Skeletal muscle satellite cell (primary cell): ENCODE measurements around the gene GLTPD2.
A peak's percentile ranks its signal among the peaks of the same experiment; 100 is the strongest.

Source experiments
- H3K27me3 ChIP-seq: 2 replicates; pipeline ENCODE4 v1.7.0; 2013; ENCODE audit warnings: low read length; ENCODE audit not compliant: control insufficient read depth, insufficient read depth
- H3K36me3 ChIP-seq: 2 replicates; pipeline ENCODE4 v1.7.0; 2013; ENCODE audit warnings: mild to moderate bottlenecking, control low read depth, low read length; ENCODE audit not compliant: insufficient read depth
- H3K4me1 ChIP-seq: 2 replicates; pipeline ENCODE4 v1.7.0; 2013; ENCODE audit warnings: low read length; ENCODE audit not compliant: control insufficient read depth, insufficient read depth
- H3K4me2 ChIP-seq: 2 replicates; pipeline ENCODE4 v1.7.0; 2013; ENCODE audit warnings: mild to moderate bottlenecking, low read length
- H3K4me3 ChIP-seq: 2 replicates; pipeline ENCODE4 v1.7.0; 2013; ENCODE audit warnings: low read length
- H3K9ac ChIP-seq: 2 replicates; pipeline ENCODE4 v1.7.0; 2013; ENCODE audit warnings: mild to moderate bottlenecking, low read depth, low read length, moderate library complexity
- H3K9me3 ChIP-seq: replicated peaks from 2 replicates; pipeline ENCODE4 v1.7.0; 2013; ENCODE audit warnings: mild to moderate bottlenecking, control low read depth, low read length

GLTPD2 gene

DNA sequence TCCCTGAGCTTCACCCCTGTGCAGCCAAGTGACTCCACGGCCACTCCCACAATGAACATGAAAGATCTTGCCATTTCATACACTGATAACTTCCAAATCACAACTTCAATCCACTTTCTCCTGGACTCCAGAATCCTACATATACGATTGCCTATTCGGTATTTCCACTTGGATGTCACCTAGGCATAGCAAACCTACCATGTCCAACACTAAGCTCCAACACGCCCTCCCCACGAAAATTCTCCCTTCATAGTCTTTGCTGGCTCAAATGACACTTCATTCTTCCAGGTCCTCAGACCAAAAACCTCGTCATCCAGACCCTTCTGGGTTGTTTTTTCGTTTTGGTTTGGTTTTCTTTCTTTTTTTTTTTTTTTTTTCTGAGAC lies 1.9 kb downstream of the GLTPD2 start:
- peak overlapping the region; percentile 79 for H3K4me3 ChIP-seq
- peak overlapping the region; percentile 80 for H3K9ac ChIP-seq
- H3K4me2 ChIP-seq = peak overlapping the region; percentile 87
- H3K4me1 ChIP-seq = peaks cover 25% of the 10 kb centered on the region
- no peaks in the 10 kb centered on the region for H3K9me3 ChIP-seq
- H3K27me3 ChIP-seq = peaks cover 6% of the 10 kb centered on the region
- no peaks in the 10 kb centered on the region for H3K36me3 ChIP-seq

DNA sequence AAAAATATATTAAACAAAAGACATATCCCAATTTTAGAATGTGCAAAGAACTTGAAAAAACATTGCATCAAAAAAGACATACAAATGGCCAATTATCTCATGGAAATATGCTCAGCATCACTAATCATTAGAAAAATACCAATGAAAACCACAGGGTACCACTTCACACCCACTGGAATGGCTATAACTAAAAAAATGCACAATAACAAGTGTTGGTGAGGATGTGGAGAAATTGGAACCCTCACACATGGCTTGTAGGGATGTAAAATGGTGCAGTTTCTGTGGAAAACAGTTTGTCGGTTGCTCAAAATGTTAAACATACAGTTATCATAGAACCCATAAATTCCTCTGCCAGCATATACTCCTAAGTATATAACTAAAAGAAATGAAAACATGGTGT lies 6.4 kb downstream of the GLTPD2 start:
- Histone ChIP-seq H3K9me3 (no peaks in the 10 kb centered on the region), H3K9ac (no peak overlapping the region), H3K27me3 (peaks cover 3% of the 10 kb centered on the region), H3K4me2 (no peak overlapping the region), H3K4me3 (no peak overlapping the region), H3K4me1 (peaks cover 8% of the 10 kb centered on the region), H3K36me3 (peaks cover 15% of the 10 kb centered on the region)

DNA sequence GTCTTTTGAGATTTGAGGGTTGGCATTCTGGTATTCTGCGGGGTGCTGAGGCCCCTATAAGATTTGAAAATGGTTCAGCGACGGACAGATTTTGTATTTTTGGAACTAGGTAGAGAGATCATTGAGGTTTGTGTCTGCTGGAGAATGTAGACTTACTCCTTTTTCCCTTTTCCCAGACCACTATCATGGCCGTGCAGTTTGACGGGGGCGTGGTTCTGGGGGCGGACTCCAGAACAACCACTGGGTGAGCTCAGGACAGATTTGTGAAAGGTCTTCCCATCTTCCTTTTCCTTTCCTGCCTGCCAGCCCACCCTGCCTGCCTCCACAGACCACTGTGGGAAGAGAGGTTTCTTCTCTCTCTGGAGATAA lies 7.8 kb downstream of the GLTPD2 start:
- Histone ChIP-seq H3K9me3 (no peaks in the 10 kb centered on the region), H3K36me3 (peaks cover 15% of the 10 kb centered on the region), H3K9ac (peak overlapping the region; percentile 96), H3K4me2 (peak overlapping the region; percentile 80), H3K27me3 (peaks cover 3% of the 10 kb centered on the region), H3K4me1 (peaks cover 5% of the 10 kb centered on the region), H3K4me3 (peak overlapping the region; percentile 96)

- H3K9ac ChIP-seq = no peak overlapping the region
- no peaks in the 10 kb centered on the region for H3K9me3 ChIP-seq
These were observed 11.9 kb downstream of the GLTPD2 start for GRCh38 chr17:4800462-4801196.

DNA sequence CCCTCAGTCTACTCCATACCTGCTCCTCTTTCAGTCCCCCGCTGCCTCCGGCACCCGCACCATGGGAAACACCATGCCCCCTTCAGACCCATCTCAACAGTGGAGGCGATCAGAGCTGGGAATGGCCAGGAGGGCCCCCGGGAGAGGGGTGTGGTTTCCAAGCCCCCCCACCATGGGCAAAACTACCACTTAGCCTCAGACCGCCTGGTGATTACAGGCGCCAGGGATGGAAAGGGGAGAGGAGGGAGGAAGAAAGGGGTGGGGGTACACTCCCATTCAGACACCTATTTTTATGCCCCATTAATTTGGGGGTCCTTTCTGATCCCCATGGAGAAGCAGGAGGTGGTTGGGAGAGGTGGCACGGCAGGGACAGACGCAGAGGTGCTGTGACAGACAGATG lies 13.5 kb downstream of the GLTPD2 start, which contains the start of gene C17orf114:
TSS of gene C17orf114 (minus strand) at position 101 of the 400 bp plus-strand sequence.
- peaks cover 4% of the 10 kb centered on the region for H3K4me1 ChIP-seq
- no peak within 1 kb of the TSS for H3K4me2 ChIP-seq
- H3K9me3 ChIP-seq = no peaks in the 10 kb centered on the region
- H3K4me3 ChIP-seq = no peak within 1 kb of the TSS
- H3K27me3 ChIP-seq = no peaks in the 10 kb centered on the region
- H3K9ac ChIP-seq = no peak within 1 kb of the TSS
- peaks cover 15% of the 10 kb centered on the region for H3K36me3 ChIP-seq

More at GRCh38 chr17:4800462-4801196, 11.9 kb downstream of the GLTPD2 start:
- Histone ChIP-seq H3K27me3 (no peaks in the 10 kb centered on the region), H3K4me3 (no peak overlapping the region), H3K4me1 (peaks cover 5% of the 10 kb centered on the region), H3K36me3 (peaks cover 15% of the 10 kb centered on the region), H3K4me2 (no peak overlapping the region)

GRCh38 chr17:4806456-4806776 lies 17.7 kb downstream of the GLTPD2 start:
- Histone ChIP-seq H3K36me3 (peaks cover 7% of the 10 kb centered on the region), H3K27me3 (no peaks in the 10 kb centered on the region), H3K9ac (peak overlapping the region; percentile 80), H3K4me3 (peak overlapping the region; percentile 80), H3K4me1 (peaks cover 14% of the 10 kb centered on the region), H3K9me3 (no peaks in the 10 kb centered on the region), H3K4me2 (peak overlapping the region; percentile 77)

DNA sequence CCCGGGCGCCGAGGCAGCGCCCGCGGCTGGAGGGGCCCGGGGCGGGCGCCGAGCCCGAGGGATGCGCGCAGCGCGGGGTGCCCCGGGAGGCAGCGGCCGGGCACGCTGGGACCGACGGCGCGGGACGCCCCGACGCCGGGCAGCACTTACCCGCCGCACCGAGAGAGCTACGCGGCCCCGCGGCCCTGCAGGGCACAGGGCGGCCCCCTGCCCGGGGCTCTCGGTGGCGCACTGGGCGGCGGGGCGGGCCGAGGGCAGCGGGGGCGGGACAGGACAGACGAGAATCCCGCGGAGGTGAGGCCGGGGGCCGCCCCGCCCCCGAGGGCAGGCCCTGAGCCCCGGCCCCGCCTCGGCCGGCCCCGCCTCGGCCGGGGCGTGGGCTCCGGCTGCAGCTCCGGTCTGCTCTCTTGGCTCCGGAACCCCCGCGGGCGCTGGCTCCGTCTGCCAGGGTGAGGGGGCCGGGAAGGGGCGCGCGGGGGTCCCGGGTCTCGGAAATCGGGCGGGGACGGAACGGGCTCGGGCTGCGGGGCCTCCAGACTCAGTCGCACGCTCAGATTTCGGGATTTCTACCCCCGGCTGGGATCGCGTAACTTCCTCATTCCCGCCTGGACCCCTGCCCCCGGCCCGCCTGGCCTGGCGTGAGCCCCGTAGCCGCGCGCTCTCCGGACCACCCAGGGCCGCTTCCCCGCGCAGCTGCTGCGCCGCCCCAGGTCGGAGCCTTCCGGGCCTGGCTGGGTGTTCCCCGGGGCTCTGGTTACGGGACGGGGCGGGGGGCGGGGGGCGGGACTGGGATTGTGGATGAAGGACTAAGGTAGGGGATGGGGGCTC lies 18.2 kb downstream of the GLTPD2 start, which contains the start of gene PLD2:
TSS of gene PLD2 (plus strand) at position 376 of the 828 bp plus-strand sequence. CDS start 621 bp downstream, outside the sequence.
- Histone ChIP-seq H3K9ac (peak within 1 kb of the TSS; percentile 80), H3K9me3 (no peaks in the 10 kb centered on the region), H3K27me3 (no peaks in the 10 kb centered on the region), H3K36me3 (peaks cover 7% of the 10 kb centered on the region), H3K4me2 (peak within 1 kb of the TSS; percentile 92), H3K4me1 (peaks cover 14% of the 10 kb centered on the region), H3K4me3 (peak within 1 kb of the TSS; percentile 80)

GRCh38 chr17:4807605-4808377 lies 19.0 kb downstream of the GLTPD2 start:
- H3K9me3 ChIP-seq = no peaks in the 10 kb centered on the region
- peaks cover 7% of the 10 kb centered on the region for H3K36me3 ChIP-seq
- H3K27me3 ChIP-seq = no peaks in the 10 kb centered on the region
- peak overlapping the region; percentile 80 for H3K4me3 ChIP-seq
- peak overlapping the region; percentile 92 for H3K4me2 ChIP-seq
- H3K9ac ChIP-seq = peak overlapping the region; percentile 54
- peaks cover 14% of the 10 kb centered on the region for H3K4me1 ChIP-seq

DNA sequence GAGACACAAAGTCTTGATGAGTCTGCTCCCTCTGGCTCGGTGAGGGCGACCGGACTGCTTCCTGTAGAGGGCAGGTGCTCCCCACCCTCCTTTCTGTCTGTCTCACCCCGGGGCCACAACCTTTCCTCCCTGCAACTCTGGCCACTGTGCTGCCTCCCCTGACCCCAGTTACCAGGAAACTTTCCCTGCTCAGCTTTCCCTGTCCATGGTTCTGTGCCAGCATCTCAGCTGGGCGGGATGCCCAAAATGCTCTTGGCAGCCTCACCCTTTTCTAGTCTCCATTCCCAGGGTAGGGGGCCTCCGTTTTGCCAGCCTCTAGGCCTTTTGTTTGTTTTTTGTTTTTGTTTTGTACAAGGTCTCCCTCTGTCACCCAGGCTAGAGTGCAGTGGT lies 19.6 kb downstream of the GLTPD2 start:
- Histone ChIP-seq H3K27me3 (no peaks in the 10 kb centered on the region), H3K4me3 (peak overlapping the region; percentile 80)

DNA sequence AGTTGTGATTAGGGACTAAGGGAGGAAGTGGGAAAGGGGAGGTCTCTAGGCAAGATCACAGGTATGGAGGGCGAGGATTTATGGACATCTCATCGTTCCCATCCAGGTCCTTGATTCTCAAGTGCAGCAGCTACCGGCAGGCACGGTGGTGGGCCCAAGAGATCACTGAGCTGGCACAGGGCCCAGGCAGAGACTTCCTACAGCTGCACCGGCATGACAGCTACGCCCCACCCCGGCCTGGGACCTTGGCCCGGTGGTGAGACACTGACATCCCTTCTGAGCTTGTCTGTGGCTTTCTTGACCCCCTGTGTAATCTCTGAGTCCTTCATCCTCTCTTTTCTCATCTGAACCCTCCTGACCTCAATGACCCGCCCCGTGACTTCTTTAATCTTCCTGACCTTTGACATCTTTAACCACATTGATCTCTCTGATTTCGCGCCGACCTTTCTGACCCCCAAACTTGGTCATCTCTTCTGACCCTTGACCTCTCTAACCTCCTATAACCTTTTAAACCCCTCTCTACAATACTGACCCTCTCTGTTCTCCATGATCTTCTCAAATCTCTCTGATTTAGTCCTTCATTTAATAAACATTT lies 22.0 kb downstream of the GLTPD2 start:
- H3K36me3 ChIP-seq = peaks cover 17% of the 10 kb centered on the region
- no peak overlapping the region for H3K4me2 ChIP-seq
- H3K4me3 ChIP-seq = no peak overlapping the region
- H3K9ac ChIP-seq = no peak overlapping the region
- H3K9me3 ChIP-seq = no peaks in the 10 kb centered on the region
- peaks cover 14% of the 10 kb centered on the region for H3K4me1 ChIP-seq
- no peaks in the 10 kb centered on the region for H3K27me3 ChIP-seq

More for the DNA sequence above, 19.6 kb downstream of the GLTPD2 start:
- Histone ChIP-seq H3K9ac (no peak overlapping the region), H3K36me3 (peaks cover 7% of the 10 kb centered on the region), H3K4me2 (peak overlapping the region; percentile 92), H3K9me3 (no peaks in the 10 kb centered on the region), H3K4me1 (peaks cover 14% of the 10 kb centered on the region)

- H3K4me2 ChIP-seq = no peak overlapping the region
- no peaks in the 10 kb centered on the region for H3K27me3 ChIP-seq
These were observed 22.7 kb downstream of the GLTPD2 start for GRCh38 chr17:4811471-4811870.

More at GRCh38 chr17:4811471-4811870, 22.7 kb downstream of the GLTPD2 start:
- H3K4me1 ChIP-seq = peaks cover 10% of the 10 kb centered on the region
- H3K9ac ChIP-seq = no peak overlapping the region
- H3K4me3 ChIP-seq = no peak overlapping the region
- no peaks in the 10 kb centered on the region for H3K9me3 ChIP-seq
- peaks cover 18% of the 10 kb centered on the region for H3K36me3 ChIP-seq
